Activated naive CD4-positive, alpha-beta T cell treated with Interleukin-2 at 50 U/mL for 16 hours (primary cell): ENCODE measurements around the gene HMGN4.
A peak's percentile ranks its signal among the peaks of the same experiment; 100 is the strongest.
"Not testable (repeated sequence)": the region's sequence is repeated elsewhere in the genome, so short reads cannot be mapped to it uniquely, and the experiment has no call there.

Experiments used
- DNase-seq: peaks from one replicate; pipeline ENCODE4 v3.0.0-alpha.2; 2020

HMGN4 gene

DNA sequence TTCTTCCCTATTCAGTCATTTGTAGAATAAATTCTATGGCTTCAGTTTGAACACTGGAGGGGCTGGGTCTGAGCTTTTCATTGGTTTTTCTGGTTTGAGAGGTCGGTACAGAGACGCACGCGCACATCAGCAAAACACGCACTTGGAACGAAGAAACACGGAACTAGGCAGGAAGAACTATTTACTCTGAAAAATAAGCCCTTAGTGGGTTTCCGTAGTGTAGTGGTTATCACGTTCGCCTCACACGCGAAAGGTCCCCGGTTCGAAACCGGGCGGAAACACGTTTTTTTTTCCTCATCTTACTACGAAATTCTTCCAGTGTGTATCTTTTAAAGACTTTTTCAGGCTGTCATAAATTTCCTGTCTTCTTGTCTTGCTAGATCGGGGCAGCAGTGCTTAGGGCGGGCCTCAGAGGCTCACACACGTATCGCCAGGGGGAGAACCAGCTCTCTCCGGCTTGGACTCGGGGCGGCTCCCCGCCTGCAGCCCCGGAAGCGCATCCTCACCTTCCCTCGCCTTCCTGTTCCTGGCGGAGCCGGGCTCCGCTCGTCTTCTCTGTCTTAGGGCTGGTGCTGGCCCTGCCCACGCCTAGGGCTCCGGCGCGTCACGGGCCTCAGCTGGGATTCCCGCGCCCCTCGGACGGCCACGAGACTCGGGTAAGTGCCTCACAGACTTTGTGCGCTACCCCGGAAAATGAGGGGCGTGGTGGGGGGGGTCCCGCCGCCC is at the start of gene HMGN4:
Gene HMGN4, plus strand, starts transcription at position 521 of the 726 bp plus-strand sequence. CDS start 6,841 bp downstream, outside the sequence.
- DNase-seq, result peak; percentile 81

- no peak for DNase-seq
Measured at GRCh38 chr6:26489996-26490964, 47.9 kb upstream of the HMGN4 start.

- no peak for DNase-seq
Measured at GRCh38 chr6:26491604-26492003, 46.6 kb upstream of the HMGN4 start.

DNA sequence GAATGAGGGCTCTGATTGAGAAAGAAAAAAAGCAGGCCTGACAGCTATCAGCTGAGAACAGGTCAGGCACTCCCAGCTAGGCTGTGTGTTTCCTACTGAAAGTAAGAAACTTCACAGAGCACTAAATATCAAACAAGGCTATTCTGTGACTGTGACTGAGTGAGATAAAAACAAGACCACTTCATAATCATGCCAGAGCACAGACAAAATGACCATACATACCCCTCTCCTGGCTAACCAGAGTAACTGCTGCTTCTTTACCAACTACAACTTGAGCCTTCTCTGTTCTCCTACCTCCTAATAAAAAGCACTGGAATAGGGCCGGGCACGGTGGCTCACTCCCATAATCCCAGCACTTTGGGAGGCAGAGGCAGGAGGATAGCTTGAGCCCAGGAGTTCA is 44.9 kb upstream of the HMGN4 start:
- DNase-seq, result no peak

DNA sequence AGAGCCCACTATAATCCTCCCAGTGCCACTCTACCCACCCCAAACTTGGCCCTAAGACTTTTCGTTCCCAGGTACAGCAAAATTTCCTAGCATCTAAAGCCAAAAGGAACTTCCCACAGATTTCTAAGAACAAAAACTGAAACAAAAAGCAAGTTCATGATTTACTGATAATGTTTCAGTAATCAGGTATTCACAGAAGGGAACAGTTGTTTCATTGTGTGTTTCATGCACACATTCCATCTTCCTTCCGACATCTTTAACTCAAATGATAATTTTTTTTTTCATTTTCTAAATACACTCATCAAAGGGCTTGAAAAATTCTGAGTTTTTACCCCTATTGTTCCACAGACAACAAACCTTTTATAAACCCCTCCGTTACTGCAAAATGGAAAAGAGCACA is 44.0 kb upstream of the HMGN4 start:
- DNase-seq, result no peak

GRCh38 chr6:26495281-26495680 is 42.9 kb upstream of the HMGN4 start:
- no peak for DNase-seq

GRCh38 chr6:26497610-26498009 is 40.6 kb upstream of the HMGN4 start:
- no peak for DNase-seq

- DNase-seq, result no peak
Measured at GRCh38 chr6:26500102-26500501, 38.1 kb upstream of the HMGN4 start, which contains the start of gene BTN1A1. TSS of gene BTN1A1 (plus strand) at chr6:26500303. CDS start at chr6:26501287, 984 bp downstream.

- DNase-seq, result peak; percentile 26
Measured at GRCh38 chr6:26501482-26501986, 36.6 kb upstream of the HMGN4 start.

- DNase-seq, result no peak
Measured at GRCh38 chr6:26502165-26502564, 36.0 kb upstream of the HMGN4 start.

GRCh38 chr6:26502626-26503025 is 35.5 kb upstream of the HMGN4 start:
- no peak for DNase-seq

GRCh38 chr6:26507658-26508057 is 30.5 kb upstream of the HMGN4 start:
- DNase-seq, result no peak

GRCh38 chr6:26511033-26511432 is 27.1 kb upstream of the HMGN4 start:
- DNase-seq, result not testable (repeated sequence)

GRCh38 chr6:26514984-26515383 is 23.2 kb upstream of the HMGN4 start:
- no peak for DNase-seq

DNA sequence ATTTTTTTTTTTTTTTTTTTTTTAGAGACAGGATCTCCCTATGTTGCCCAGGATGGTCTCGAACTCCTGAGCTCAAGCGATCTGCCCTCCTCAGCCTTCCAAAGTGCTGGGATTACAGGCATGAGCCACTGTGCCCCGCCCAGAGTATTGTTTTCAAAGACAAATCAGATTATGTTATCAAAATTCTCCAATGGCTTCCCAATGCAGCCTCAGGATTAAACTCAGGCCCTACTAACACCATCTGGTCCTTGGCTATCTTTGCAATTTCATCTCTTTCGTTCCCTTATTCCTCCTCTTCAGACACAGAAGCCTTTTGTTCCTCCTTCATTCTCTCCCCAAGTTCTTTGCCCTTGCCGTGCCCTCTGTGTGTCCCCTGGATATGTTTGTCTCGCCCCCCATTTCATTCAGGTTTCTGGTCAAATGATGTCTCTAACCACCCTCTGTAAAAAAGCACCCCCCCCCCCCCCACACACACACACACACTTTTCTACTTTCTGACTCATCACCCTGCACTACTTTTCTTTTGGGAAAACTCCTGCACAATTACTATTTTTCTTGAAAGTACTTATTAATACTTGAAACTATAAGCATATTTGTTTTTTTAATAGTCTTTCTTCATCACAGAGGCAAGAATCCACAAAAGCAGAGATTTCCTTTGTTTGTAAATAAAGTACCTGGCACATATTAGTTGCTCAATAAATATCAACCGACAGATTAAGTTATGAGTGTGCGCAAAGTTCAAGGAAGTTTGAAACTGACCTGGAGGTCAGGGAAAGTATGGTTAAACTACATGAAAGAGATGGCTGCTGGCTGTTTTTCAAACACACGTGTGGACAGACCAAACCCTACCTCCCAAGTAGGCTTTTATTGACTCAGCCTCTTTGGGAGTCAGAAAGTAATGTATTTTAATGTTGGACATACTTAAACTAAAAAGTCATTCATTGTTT is 21.4 kb upstream of the HMGN4 start:
- DNase-seq, result no peak

- no peak for DNase-seq
Measured at GRCh38 chr6:26519359-26519758, 18.8 kb upstream of the HMGN4 start.

DNA sequence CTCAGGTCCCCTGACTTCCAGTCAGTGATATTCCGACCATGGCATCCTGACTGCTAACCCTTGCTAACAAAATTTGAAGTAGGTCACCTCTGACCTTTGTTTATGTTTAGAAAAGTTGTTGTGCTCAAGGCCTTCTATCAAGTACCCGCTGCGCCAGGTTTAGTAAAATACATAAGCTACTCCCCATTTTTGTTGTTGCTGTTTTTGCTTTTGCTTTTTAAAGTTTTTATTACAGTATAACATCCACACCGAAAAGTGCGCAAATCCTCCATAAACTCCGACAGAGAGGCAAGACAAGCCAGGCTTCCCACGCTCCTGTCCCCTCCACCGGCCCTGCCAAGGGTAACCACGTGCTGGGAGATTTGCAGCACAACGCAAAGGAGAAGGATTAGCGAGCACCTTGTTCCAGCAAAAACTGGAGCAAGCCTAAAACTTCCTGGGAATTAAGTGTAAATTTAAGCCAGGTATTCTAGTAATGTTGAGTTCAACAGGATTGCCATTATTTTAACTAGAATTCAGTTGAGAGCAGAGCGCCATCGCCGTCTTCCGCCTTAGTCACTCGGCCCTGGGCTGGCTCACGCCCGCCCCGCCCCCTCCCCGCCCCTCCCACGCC is 17.8 kb upstream of the HMGN4 start:
- DNase-seq, result no peak

GRCh38 chr6:26520850-26521599 is 17.1 kb upstream of the HMGN4 start:
- DNase-seq, result peak; percentile 82

DNA sequence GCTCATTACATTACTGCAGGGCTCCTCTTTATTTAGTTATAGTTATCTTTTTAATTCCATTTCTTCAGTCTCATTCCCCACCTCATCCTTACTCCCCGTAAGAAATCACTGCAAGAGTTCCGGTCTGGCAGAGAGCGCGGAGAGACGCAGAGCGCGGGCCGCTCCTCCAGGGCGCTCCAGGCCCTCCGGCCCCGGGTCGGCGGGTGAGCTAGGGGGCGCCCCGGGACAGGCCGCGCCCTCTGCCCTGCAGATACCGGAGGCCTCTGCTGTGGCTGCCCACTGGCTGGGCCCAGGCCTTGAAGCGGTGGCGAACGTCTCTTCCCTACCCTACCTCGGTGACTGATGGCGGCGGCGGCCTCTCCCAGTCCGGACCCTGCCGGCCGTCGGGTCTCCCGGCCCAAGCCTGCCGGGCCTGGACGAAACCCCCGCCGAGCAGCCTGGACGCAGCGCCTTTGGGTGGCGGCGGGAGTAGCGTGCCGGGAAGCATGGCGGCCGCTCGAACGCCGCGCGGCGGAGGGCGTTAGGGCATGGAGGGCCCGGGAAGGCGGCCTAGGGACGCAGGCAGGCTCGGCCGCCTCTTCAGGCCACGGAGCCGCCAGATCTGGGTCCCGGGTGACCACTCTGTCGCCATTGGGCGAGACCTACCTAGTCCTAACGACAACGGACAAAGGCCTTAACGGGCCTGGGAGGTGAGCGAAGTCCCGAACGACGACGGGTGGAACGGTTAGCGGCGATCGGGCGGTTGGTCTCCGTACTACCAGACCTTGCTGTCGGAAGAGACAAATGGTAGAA is 16.4 kb upstream of the HMGN4 start:
- peak; percentile 70 for DNase-seq
